Natural killer cell (primary cell): ENCODE data around the gene CATSPERD. TPM values are rescaled to one million over a fixed set of nuclear protein-coding genes. Genes with fewer than 3 reads are reported as not detected.
A peak's percentile ranks its signal among the peaks of the same experiment; 100 is the strongest.

Experiments used
- ATAC-seq, 3 donors: fragments of 150-1000 bp in 2 of 3; fragments of 200-7000 bp in 1 of 3; cut with Tn5 transposase; 1 replicate in 1 of 3; 2 replicates in 2 of 3; pipeline ENCODE4 v1.10.0; 2021; ENCODE audit warnings: mild to moderate bottlenecking in 2 of 3, moderate library complexity in 2 of 3
- DNase-seq, 2 donors: peaks; one replicate each; pipeline versions ENCODE4 v3.0.0 to v3.0.0-alpha.2; 2013 to 2021; ENCODE audit warnings: mixed read lengths in 1 of 2
- H3K27ac ChIP-seq: one replicate; pipeline ENCODE4 v1.5.1; 2013; ENCODE audit warnings: mild to moderate bottlenecking, low read length
- H3K27me3 ChIP-seq: one replicate; pipeline ENCODE4 v1.6.1; 2013; ENCODE audit warnings: low read length; ENCODE audit not compliant: control insufficient read depth, insufficient read depth
- H3K36me3 ChIP-seq: one replicate; pipeline ENCODE4 v1.6.1; 2013; ENCODE audit warnings: low read length; ENCODE audit not compliant: control insufficient read depth, insufficient read depth
- H3K4me1 ChIP-seq: one replicate; pipeline ENCODE4 v1.6.1; 2013; ENCODE audit warnings: low read length; ENCODE audit not compliant: control insufficient read depth, insufficient read depth
- H3K4me3 ChIP-seq: one replicate; pipeline ENCODE4 v1.5.1; 2013; ENCODE audit warnings: low read length
- H3K9me3 ChIP-seq: one replicate; pipeline ENCODE4 v1.6.1; 2013; ENCODE audit warnings: low read length; ENCODE audit not compliant: control insufficient read depth, insufficient read depth
- H3K27ac Mint-ChIP-seq, 2 donors: one replicate each; pipeline ENCODE4 v1.8.0; 2022; ENCODE audit warnings: mild to moderate bottlenecking in 2 of 2, mixed read lengths in 2 of 2, moderate library complexity in 1 of 2
- H3K27me3 Mint-ChIP-seq, 2 donors: one replicate each; pipeline ENCODE4 v1.8.0; 2022; ENCODE audit warnings: low read depth in 2 of 2, mixed read lengths in 2 of 2
- H3K36me3 Mint-ChIP-seq: one replicate; pipeline ENCODE4 v1.8.0; 2022; ENCODE audit warnings: mixed read lengths
- H3K4me1 Mint-ChIP-seq, 2 donors: one replicate each; pipeline ENCODE4 v1.8.0; 2022; ENCODE audit warnings: mixed read lengths in 2 of 2
- H3K4me3 Mint-ChIP-seq: one replicate; pipeline ENCODE4 v1.8.0; 2022; ENCODE audit warnings: mild to moderate bottlenecking, moderate library complexity, mixed read lengths
- H3K9me3 Mint-ChIP-seq, 2 donors: one replicate each; pipeline ENCODE4 v1.8.0; 2022; ENCODE audit warnings: mixed read lengths in 2 of 2
- CTCF ChIP-seq: fragments of 200-600 bp; IDR thresholded peaks from one replicate; pipeline ENCODE4 v1.8.0; 2022; ENCODE audit warnings: antibody characterized with exemption
- WGBS: methylation state at CpG from one replicate; pipeline ENCODE4 v1.1.7; 2013; ENCODE audit warnings: missing lambda C conversion rate; ENCODE audit not compliant: insufficient coverage; 5-methylcytosine and 5-hydroxymethylcytosine counted together
- intact Hi-C: fragments of 100-400 bp; cut with micrococcal nuclease; formaldehyde crosslinking; loops from one replicate; pipeline ENCODE4 v1.14.2; 2022
- total RNA-seq, 4 donors: library from RNA; stranded (reverse); fragments of 120-200 nt in 1 of 4; gene quantifications; one replicate each; pipeline versions ENCODE4 v1.2.3 to v1.2.4, GENCODE V29; 2013 to 2022

The CATSPERD gene
- total RNA-seq, 3 donors from 2014 or later (not counting 1 experiment from before 2014, with no cell fraction given) = not detected

DNA sequence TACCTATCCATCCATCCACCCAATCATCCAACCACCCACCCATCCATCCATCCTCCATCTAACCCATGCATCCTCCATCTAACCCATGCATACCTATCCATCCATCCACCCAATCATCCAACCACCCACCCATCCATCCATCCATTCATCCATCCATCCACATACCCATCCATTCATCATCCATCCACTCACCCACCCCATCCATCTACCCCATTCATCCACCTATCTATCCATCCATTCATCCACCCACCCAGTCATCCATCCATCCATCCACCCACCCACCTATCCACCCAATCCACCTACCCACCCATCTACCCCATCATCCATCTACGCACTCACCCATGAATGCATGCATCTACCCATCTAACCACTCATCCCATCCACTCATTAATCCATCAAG, 46.7 kb upstream of the CATSPERD start:
- TF ChIP-seq CTCF = no peak
- Mint-ChIP-seq H3K27me3 (no peaks in the 10 kb centered on the region), H3K4me3 (no peak overlapping the region), H3K4me1 (peaks cover 0 to 3% of the 10 kb centered on the region in 2 donors), H3K9me3 (peaks cover 0 to 4% of the 10 kb centered on the region in 2 donors), H3K36me3 (no peaks in the 10 kb centered on the region), H3K27ac (no peak overlapping the region)
- Histone ChIP-seq H3K4me3 (no peak overlapping the region), H3K36me3 (peaks cover 12% of the 10 kb centered on the region), H3K4me1 (no peaks in the 10 kb centered on the region), H3K9me3 (no peaks in the 10 kb centered on the region), H3K27ac (no peak overlapping the region), H3K27me3 (no peaks in the 10 kb centered on the region)
- 100% methylated on average over 1 of the region's 1 CpG for WGBS
- intact Hi-C loops = no loop called here
- ATAC-seq = no peak
- no peak for DNase-seq

- H3K4me1 Mint-ChIP-seq = peaks cover 5 to 12% of the 10 kb centered on the region in 2 donors
- Histone ChIP-seq H3K27me3 (no peaks in the 10 kb centered on the region), H3K27ac (no peak overlapping the region), H3K9me3 (no peaks in the 10 kb centered on the region), H3K36me3 (peaks cover 3% of the 10 kb centered on the region), H3K4me1 (peaks cover 7% of the 10 kb centered on the region), H3K4me3 (no peak overlapping the region)
- TF ChIP-seq CTCF = no peak
- 96% methylated on average over 5 of the region's 5 CpGs for WGBS
- no peaks in the 10 kb centered on the region for H3K36me3 Mint-ChIP-seq
- no peaks in the 10 kb centered on the region for H3K27me3 Mint-ChIP-seq
- H3K4me3 Mint-ChIP-seq = no peak overlapping the region
- no peak overlapping the region for H3K27ac Mint-ChIP-seq
- ATAC-seq (no peak), DNase-seq (no peak)
- peaks cover 0 to 4% of the 10 kb centered on the region in 2 donors for H3K9me3 Mint-ChIP-seq
- intact Hi-C loops = no loop called here
These were observed 45.7 kb upstream of the CATSPERD start for GRCh38 chr19:5674714-5675113.

- Mint-ChIP-seq H3K27me3 (no peaks in the 10 kb centered on the region), H3K27ac (peak overlapping the region in 1 of 2 donors; percentile 49), H3K4me1 (peaks cover 15 to 25% of the 10 kb centered on the region in 2 donors), H3K9me3 (peaks cover 0 to 4% of the 10 kb centered on the region in 2 donors), H3K4me3 (no peak overlapping the region), H3K36me3 (no peaks in the 10 kb centered on the region)
- Histone ChIP-seq H3K36me3 (peaks cover 2% of the 10 kb centered on the region), H3K9me3 (no peaks in the 10 kb centered on the region), H3K4me1 (peaks cover 15% of the 10 kb centered on the region), H3K27me3 (no peaks in the 10 kb centered on the region), H3K4me3 (no peak overlapping the region), H3K27ac (no peak overlapping the region)
- DNase-seq (no peak), ATAC-seq (no peak)
- intact Hi-C loops = no loop called here
- WGBS = 87% methylated on average over 17 of the region's 17 CpGs
- no peak for TF ChIP-seq CTCF
These were observed 44.2 kb upstream of the CATSPERD start for GRCh38 chr19:5676105-5676771.

DNA sequence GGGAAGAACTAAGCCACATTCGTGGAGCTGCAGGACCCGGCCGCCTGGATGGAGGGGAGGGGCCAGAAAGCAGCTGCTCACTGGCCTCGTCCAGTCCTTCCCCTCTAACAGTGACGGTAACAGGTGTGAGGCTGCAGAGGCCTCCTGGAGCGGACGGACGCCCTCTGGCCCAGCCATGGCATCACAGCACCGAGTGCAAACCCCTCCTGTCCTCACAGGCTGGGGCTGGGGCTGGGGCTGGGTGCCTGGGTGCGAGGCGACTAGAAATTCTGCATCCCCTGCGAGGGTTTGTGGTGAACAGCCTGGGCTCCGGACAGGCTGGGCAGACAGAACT, 43.7 kb upstream of the CATSPERD start:
- DNase-seq (no peak), ATAC-seq (no peak)
- Histone ChIP-seq H3K27me3 (no peaks in the 10 kb centered on the region), H3K36me3 (peaks cover 2% of the 10 kb centered on the region), H3K9me3 (no peaks in the 10 kb centered on the region), H3K27ac (no peak overlapping the region), H3K4me1 (peaks cover 17% of the 10 kb centered on the region), H3K4me3 (no peak overlapping the region)
- TF ChIP-seq CTCF = no peak
- no peaks in the 10 kb centered on the region for H3K27me3 Mint-ChIP-seq
- no peak overlapping the region for H3K4me3 Mint-ChIP-seq
- H3K27ac Mint-ChIP-seq = peak overlapping the region in 1 of 2 donors; percentile 49
- WGBS = 88% methylated on average over 13 of the region's 13 CpGs
- peaks cover 15 to 30% of the 10 kb centered on the region in 2 donors for H3K4me1 Mint-ChIP-seq
- intact Hi-C loops = no loop called here
- no peaks in the 10 kb centered on the region for H3K36me3 Mint-ChIP-seq
- H3K9me3 Mint-ChIP-seq = peaks cover 0 to 4% of the 10 kb centered on the region in 2 donors
